ENCODE measurements around the gene GYPB.
"Not testable (repeated sequence)": the region's sequence is repeated elsewhere in the genome, so short reads cannot be mapped to it uniquely, and the experiment has no call there.

GYPB gene

DNA sequence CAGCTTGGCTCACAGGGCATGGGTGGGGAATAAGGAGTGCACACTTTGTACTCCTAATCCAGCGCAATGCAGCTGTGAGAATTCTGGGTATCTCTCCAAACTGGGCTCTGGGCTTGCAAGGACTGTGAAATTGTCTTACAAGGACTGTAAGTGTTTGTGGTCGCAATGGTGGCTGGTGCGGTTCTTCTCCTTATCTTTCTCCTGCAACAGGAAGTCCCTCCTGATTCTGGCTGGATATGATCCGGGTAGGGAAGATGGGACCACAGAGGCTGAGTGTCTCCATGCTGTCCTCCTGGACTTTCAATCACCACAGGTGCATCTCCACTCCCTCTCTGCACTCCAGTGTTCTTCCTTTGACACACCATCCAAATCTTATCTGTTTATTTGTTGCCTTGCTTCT is 58.1 kb downstream of the GYPB start:
- H3K36me3 ChIP-seq, result no peaks in the 10 kb centered on the region
- H3K4me3 ChIP-seq (ENCODE audit: low read depth, low read length), result no peak overlapping the region
- no peaks in the 10 kb centered on the region for H3K27me3 ChIP-seq (ENCODE audit: insufficient read depth, low read depth, severe bottlenecking)
- H3K9me3 ChIP-seq (ENCODE audit: severe bottlenecking), result no peaks in the 10 kb centered on the region
- no peak for DNase-seq
- no peak overlapping the region for H3K27ac ChIP-seq
- TF ChIP-seq, protein P1, sequence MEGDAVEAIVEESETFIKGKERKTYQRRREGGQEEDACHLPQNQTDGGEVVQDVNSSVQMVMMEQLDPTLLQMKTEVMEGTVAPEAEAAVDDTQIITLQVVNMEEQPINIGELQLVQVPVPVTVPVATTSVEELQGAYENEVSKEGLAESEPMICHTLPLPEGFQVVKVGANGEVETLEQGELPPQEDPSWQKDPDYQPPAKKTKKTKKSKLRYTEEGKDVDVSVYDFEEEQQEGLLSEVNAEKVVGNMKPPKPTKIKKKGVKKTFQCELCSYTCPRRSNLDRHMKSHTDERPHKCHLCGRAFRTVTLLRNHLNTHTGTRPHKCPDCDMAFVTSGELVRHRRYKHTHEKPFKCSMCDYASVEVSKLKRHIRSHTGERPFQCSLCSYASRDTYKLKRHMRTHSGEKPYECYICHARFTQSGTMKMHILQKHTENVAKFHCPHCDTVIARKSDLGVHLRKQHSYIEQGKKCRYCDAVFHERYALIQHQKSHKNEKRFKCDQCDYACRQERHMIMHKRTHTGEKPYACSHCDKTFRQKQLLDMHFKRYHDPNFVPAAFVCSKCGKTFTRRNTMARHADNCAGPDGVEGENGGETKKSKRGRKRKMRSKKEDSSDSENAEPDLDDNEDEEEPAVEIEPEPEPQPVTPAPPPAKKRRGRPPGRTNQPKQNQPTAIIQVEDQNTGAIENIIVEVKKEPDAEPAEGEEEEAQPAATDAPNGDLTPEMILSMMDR (IDR thresholded peaks at IDR 0.05; ENCODE audit: low read depth, low read length), result no peak

DNA sequence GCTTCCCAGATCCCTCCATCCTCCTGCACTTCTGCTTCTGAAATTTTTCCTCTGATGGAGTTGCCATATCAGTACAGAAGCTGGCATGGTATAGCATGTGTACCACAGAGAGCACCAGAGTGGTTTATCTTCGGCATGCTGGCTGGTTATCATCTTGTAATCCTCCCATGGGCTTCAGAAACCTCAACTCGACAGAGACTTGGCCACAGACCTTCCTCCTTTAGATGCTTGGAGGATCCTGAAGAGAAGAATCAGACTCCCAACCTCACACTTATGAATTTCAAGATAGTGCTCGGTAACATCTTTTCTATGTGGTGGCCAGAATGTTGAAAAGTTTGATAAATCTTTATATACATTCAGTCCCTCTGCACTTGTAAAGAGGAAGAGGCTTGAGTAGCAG is 63.9 kb downstream of the GYPB start:
- H3K4me3 ChIP-seq (ENCODE audit: low read depth, low read length); H3K27ac ChIP-seq; DNase-seq; H3K27me3 ChIP-seq (ENCODE audit: insufficient read depth, low read depth, severe bottlenecking); H3K36me3 ChIP-seq; H3K9me3 ChIP-seq (ENCODE audit: severe bottlenecking): not testable (repeated sequence)

DNA sequence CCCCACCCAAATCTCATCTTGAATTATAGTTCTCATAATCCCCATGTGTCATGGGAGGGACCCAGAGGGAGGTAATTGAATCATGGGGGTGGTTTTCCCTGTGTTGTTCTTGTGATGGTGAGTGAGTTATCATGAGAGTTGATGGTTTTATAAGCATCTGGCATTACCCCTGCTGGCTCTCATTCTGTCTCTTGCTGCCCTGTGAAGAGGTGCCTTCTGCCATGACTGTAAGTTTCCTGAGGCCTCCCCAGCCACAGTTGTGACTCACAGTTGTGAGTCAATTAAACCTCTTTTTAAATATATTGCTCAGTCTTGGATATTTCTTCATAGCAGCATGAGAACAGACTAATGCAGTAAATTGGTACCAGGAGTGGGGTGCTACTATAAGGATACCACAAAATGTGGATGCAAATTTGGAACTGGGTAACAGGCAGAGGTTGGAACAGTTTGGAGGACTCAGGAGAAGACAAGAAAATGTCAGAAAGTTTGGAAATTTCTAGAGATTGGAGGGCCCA is 67.7 kb downstream of the GYPB start:
- H3K27ac ChIP-seq; H3K27me3 ChIP-seq (ENCODE audit: insufficient read depth, low read depth, severe bottlenecking); H3K4me3 ChIP-seq (ENCODE audit: low read depth, low read length); H3K9me3 ChIP-seq (ENCODE audit: severe bottlenecking); H3K36me3 ChIP-seq; DNase-seq: not testable (repeated sequence)

DNA sequence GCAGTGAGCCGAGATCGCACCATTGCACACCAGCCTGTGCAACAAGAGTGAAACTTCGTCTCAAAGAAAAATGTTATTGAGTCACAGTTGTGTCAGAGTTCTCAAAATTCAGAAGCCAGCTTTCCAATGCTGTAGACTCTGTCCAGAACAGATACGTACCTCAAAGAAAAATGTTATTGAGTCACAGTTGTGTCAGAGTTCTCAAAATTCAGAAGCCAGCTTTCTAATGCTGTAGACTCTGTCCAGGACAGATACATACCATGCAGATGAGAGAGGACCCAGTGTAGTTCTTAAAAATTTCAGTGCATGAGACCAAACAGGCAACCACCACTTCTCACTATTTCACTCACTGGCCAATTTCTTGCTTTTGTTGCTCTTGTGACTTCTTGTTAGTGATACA is 68.2 kb downstream of the GYPB start:
- H3K27me3 ChIP-seq (ENCODE audit: insufficient read depth, low read depth, severe bottlenecking); H3K36me3 ChIP-seq; DNase-seq; H3K9me3 ChIP-seq (ENCODE audit: severe bottlenecking); H3K27ac ChIP-seq; H3K4me3 ChIP-seq (ENCODE audit: low read depth, low read length): not testable (repeated sequence)

DNA sequence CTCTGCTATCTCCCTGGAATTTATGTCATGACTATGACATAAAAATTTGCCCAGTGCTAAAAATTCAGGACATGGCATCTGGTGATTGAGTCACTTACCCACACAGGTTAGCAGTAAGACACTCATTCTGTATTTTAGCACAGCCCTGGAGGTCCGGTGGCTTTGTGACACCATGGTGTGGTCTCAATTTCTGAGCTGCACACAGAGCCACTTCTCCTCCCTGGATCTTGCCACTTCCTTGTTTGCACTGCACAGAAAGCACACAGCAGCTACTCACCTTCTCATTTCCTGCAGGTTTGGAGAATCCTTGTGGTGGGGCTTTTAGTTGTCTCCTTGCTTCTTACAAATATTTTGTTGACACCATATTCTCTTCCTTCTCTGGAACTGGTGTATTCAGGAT is 69.0 kb downstream of the GYPB start:
- not testable (repeated sequence) for H3K27me3 ChIP-seq (ENCODE audit: insufficient read depth, low read depth, severe bottlenecking); H3K4me3 ChIP-seq (ENCODE audit: low read depth, low read length); DNase-seq; H3K36me3 ChIP-seq; H3K9me3 ChIP-seq (ENCODE audit: severe bottlenecking); H3K27ac ChIP-seq

DNA sequence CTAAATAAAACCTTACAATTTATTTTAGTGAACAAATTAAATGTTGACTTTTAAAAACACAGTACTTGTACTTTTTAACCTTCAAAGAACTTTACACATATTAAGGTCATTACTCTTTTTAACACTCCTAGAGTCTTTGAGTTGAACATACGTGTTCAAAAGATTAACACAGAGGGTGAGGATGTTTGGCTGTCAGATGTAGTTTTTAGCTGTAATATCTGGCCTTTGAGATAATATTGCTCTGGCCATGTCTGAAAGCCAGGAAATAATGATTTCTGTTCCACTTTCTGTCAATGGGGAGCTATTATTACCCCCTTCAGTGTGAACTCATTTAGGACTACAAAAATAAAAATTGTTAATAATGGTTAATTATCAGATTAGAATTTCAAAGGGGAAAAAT is 71.7 kb downstream of the GYPB start:
- H3K4me3 ChIP-seq (ENCODE audit: low read depth, low read length); H3K36me3 ChIP-seq; H3K27me3 ChIP-seq (ENCODE audit: insufficient read depth, low read depth, severe bottlenecking); H3K27ac ChIP-seq; H3K9me3 ChIP-seq (ENCODE audit: severe bottlenecking); DNase-seq: not testable (repeated sequence)

Measured in WERI-Rb-1 (cell line).